Testis (tissue), 2 donors: ENCODE data around the gene STYK1.

Source experiments
- CTCF ChIP-seq, 3 experiments: fragments of 450-650 bp in 2 of 3; fragments of 200-600 bp in 1 of 3; sonication (generic) in 1 of 3; IDR thresholded peaks; one replicate each; pipeline ENCODE4 v1.5.1; 2016 to 2019; ENCODE audit warnings: antibody characterized with exemption in 3 of 3, mild to moderate bottlenecking in 2 of 3, moderate library complexity in 1 of 3
- POLR2A ChIP-seq: fragments of 450-650 bp; IDR thresholded peaks from one replicate; pipeline ENCODE4 v1.6.1; 2017; ENCODE audit warnings: antibody characterized with exemption, mild to moderate bottlenecking, moderate library complexity

DNA sequence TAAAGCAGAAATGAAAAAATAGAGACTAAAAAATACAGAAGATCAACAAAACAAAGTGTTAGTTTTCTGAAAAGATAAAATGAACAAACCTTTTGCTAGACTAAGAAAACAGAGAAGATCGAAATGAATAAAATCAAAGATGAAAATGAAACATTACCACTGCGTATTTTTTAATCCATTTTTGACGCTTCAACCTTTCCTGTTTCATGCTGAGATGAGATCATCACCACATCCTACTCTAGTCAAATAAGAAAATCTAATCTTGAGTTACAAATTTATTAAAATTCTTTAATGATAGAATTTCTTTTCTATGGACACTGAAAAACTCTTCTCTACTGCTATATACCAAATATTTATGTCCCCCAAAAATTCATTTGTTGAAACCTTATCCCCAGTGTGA is 91.1 kb downstream of the STYK1 start:
- no peak for TF ChIP-seq CTCF (IDR thresholded peaks at IDR 0.05)
- TF ChIP-seq POLR2A: no peak
